ENCODE measurements around the gene GGT6. TPM values are rescaled to one million over a fixed set of nuclear protein-coding genes. Genes with fewer than 3 reads are reported as not detected.
A peak's percentile ranks its signal among the peaks of the same experiment; 100 is the strongest.
"Not testable (repeated sequence)": the region's sequence is repeated elsewhere in the genome, so short reads cannot be mapped to it uniquely, and the experiment has no call there.

GGT6 gene
- polyA plus RNA-seq, 10 donors, result 0.10 to 2.1 (median 0.15) TPM; not detected in 1

DNA sequence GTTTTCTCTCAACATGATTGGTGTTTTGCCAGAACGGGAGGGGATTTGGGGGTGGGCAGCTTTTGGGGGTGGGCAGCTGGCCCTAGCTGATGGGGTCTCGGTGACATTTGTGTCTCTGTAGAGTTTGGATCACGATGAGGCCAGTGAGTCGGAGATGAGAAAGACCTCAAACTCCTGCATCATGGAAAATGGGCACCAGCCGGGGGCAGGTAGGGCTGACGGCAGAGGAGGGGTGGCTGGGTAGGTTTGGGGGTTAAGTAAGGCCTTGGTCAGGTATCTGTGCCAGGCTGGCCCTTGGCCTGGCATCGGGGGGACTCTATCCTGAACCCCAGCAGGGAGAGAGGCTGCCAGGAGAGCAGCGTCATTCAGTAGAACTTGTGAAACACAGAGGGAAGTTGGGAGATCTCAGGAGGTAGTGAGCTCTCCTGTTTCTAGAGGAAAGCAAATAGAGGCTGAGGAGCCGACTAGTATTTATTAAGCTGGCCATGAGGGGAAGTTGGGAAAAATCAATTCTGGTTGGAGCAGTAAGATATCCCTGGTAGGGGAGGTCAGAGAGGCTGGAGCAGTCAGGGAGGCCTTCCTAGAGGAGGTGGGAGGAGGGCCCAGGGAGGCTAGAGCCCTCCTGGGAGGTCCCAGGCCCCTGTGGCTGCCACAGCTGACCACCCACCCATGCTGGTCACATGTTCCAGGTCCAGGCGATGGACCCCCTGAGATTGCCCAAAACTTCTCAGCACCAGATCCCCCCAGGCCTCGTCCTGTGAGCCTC, 32.0 kb upstream of the GGT6 start:
- DNase-seq, result no peak

DNA sequence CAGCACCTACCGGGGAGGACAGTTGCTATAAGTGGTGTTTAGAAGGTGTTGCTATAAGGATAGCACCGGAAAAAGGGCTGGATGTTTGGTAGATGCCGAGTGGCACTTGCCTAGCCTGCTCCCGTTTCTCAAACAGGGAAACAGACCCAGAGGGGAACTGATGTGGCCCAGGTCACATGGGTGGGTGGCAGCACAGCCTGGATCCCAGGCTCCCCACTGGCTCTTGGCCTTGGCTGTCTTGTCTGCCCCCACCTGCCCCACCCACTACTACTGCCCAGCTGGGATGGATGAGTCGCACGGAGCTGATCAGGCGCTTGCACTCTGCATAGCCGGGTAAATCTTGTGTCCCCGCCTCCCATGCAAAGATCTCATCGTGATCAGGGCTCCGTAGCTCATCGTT, 31.2 kb upstream of the GGT6 start:
- no peak for DNase-seq

DNA sequence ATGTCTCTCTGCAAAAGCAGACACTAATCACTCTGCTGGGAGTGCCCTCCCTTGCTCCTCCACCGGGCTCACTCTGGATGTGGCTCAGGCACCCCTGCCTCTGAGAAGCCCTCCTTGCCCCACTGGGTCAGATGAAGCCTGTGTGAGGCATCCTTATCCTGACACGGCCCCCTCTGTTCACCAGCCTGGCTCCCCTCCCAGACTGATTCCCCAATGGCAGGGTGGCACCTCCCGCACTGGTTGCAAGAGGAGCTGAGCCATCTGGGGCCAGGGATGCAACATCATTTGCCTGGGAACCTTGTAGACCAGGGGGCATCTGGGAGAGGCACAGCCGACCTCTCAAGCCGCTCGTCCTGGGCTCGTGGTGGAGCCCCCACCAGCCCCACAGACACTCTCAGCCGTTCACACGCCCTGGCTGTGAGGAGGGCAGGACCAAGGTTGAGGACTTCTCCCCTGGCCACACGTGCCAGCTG, 30.6 kb upstream of the GGT6 start:
- DNase-seq, result no peak

DNA sequence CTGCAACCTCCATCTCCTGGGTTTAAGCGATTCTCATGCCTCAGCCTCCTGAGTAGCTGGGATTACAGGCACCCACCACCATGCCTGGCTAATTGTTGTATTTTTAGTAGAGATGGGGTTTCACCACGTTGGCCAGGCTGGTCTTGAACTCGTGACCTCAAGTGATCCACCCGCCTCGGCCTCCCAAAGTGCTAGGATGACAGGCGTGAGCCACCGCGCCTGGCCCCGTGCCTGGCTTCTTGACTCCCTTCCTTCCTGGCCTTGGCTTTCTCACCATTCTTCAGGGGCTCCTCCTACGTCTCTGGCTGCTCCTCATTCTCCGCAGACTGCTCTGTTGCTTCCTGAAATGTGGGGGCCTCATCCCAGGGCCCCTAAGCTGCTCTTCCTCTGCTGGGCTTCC, 29.7 kb upstream of the GGT6 start:
- DNase-seq, result not testable (repeated sequence)

DNA sequence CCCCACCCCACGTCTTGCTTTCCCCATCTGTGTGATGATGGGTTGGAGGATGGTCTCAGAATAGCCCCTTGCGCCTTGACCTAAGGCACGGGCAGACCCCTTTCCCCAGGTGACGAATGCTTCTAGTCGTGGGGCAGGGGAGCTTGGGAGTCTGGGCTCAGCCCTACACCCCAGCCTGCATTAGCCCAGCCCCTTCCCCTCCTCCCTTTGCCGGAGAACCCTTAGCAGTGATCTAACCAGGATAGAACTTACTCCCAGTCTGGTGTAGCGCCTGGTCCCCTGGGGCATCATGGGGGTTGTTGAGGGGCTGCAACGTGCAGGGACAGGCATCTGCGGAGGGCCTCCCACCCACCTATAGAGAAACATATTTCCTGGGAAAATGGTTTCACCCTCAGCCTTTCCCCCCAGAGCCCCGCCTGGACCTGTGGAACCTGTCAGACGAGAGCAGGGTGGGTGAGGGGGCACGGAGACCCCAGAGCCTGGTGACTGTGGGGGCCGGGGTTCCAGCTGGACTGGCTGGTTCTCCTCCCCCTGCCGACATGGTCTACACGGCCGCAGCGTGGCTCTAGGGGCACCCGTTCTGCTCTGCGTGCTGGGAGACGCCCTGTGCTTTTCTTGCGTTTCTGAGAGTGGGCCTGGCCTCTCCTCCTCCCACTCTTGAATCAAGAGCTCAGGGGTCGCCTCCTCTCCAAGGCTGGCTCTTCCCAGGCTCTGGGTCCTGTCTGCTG, 28.7 kb upstream of the GGT6 start:
- DNase-seq, result no peak

DNA sequence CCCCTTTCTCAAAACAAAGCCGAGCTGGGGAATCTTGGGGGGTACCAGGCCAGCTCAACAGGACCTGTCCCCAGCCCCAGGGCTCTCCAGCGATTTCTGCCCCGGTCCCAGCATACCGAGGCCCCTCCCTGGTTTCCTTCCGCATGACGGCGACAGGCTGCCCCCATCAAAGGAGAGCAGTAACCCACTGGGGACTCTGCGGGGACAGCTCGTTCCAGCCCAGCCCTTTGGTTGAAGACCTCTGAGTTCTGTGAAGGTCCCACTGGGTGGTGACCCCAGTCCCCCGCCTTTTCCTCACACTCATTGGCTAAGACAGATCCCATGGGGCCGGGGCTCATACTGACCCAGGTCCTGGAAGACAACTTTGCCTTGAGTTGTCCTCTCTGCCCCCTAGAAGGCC, 28.0 kb upstream of the GGT6 start:
- no peak for DNase-seq

DNA sequence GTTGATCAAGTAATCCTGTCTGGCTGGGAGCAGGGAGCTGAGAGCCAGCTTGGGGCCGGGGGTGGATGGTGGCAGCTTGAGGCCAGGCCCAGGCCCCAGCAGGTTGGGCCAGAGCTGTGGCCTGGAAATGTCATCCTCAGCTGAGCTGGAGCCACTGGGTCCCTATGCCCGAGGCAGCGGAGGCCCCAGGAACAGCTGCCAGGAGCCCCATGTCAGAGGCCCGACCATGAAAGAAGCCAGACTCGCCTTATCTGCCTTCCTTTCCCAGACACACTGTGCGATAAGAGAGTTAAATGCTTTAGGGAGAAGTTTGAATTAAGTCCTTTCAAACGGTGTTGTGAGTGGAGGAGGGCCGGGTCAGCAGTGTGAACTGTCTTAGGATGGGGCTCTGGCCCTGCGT, 27.4 kb upstream of the GGT6 start:
- no peak for DNase-seq

DNA sequence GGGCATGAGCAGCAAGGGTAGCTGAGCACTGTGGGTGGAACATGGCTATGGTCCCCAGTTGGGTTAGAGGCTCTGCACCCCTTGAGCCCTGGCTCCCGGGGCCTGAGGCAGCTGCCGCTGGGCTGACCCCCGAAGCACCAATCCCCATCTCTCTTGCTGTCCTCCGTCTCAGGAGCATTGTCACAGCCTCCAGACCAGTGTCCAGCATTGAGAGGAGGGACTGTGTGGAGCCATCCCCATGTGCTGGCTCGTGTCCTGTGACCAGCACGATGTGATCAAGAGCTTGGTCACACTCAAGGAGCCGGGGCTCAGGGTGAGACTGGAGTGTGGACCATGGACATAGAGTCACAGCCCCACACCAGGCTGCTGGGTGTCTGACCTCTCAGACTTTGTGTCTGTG, 26.8 kb upstream of the GGT6 start:
- no peak for DNase-seq

DNA sequence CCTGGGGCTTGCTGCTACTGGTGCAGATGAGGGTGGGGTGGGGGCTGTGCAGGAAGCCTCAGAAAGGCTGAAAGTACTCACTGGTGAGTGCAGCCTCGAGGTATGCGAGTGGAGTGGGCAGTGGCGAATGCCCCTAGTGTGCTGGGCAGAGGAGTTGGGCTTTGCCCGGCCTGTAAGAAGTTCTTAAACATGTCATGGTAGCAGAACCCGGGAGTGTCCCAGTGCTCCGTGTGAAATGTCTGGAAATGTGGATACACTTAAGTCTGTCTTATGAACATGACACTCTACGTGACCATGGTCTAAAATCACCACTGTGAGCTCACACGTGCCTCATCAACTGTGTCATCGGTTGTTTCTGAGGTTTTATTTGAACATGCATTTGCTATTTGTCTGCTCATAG, 25.7 kb upstream of the GGT6 start:
- DNase-seq, result no peak

DNA sequence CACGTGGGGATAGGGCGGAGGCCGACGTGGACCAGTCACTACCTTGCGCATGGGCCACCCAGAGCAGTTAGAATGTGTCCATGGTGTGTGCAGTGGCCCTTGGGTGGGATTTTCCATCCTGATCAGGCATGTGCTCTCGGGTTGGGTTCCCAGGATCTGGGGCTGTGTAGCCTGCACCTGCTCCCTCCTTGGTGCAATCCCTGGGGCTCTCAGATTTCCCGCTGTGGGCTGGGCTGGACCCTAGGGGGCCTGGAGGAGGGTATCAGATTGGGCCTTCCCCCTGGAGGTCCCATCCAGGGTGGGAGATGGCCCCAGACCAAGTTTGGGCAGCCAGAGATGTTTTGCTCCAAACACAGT, 25.2 kb upstream of the GGT6 start:
- no peak for DNase-seq

DNA sequence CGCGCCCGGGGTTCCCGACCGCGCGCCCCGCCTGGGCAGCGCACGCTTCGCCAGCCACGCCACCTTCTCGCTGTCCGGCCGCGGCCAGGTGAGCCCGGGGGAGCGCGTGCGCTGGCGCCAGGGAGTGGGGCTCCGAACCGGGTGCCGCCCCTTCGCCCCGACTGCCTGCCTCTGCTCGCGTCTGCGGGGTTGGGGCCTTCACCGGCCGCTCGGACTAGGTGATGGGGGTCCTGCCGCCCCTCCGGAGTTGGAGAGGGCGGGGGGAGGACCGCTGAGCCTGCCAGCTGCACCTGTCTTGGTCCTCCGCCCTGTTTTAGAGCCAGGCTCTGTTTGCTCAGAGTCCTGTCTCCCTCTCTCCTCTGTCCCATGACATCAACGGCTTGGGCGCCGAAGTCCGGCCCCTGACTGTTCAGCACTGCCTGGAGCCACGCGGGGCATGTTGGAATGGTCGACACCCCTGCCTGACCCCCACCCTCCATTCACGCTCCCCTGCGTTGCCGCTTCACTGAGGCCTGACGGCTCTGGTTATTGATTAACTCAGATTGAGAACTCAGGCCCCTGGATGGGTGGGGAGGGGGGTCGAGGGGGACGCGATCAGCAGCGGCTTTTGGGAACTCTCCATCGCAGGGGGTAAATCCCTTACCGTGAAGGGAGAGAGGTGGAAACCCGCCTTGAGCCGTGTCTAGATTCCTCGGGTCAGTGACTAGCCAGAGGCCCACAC, 24.7 kb upstream of the GGT6 start:
- no peak for DNase-seq

DNA sequence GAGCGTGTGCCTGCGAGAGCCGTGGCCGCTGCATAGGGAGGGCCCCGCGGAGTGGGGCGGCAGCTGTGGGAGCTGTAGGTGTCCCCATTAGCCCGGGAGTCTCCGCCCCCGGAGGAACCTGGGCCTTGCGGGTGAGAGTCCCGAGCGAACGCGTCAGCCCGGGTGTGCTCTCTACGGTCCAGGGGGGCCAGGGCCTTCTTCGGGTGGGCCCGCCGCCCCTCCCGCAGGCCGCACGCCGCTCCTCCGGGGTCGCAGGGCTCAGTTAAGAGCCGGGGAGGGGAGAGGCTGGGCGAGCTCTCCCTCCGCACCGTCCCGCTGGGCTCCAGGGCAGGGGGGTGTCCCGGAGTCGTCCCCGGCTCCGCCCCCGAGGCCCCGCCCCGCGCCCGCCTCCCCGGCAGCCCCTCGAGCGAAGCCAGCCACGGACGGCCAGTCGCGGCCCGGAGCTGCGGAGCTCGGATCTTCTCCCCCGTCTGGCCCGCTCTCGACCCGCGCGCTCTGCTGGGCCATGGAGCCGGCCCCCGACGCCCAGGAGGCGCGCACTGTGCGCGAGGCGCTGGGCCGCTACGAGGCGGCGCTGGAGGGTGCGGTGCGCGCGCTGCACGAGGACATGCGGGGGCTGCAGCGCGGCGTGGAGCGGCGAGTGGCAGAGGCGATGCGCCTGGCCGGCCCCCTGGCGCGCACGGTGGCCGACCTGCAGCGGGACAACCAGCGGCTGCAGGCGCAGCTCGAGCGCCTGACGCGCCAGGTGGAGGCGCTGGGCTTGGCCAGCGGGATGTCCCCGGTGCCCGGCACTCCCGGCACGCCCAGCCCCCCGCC, 23.9 kb upstream of the GGT6 start, which contains the start of gene SMTNL2:
TSS of gene SMTNL2 (plus strand) at position 429 of the 816 bp plus-strand sequence. CDS start at position 506, 77 bp downstream.
- DNase-seq, result peak in 1 of 3 donors; percentile 79

DNA sequence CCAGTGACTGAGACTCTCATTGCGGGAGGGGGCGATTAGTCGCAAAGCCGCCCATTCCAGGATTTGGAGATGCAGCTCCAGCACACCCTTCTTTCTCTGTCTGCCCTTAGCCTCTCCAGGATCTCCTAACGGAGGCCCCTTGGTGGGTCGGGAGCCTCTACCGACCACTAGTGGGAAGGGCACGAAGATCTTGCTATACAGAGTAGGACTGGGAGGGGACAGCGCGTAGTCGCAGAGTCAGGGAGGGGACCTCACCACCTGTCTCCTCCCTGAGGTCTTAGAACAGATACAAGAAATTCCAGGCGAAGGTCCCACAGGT, 23.4 kb upstream of the GGT6 start:
- peak in 1 of 3 donors; percentile 65 for DNase-seq

DNA sequence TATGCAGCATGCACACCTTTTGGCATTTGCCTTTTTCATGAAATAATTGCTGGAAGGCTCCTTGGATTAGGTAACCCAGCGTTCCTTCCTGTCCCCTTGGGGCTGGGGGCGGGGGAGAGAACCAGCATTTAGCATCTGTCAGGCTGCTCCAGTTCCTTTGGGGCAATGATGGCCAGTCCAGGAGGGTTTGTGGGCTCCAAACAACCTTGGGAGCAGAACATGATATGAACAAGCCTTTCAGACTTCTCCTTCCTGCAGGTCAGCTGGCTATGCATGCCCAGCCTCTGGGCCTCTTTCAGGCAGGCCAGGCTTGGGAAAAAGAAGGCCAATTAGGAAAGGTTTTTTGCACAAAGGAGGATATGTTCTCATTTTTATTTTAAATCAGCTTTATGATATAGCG, 22.8 kb upstream of the GGT6 start:
- no peak for DNase-seq

DNA sequence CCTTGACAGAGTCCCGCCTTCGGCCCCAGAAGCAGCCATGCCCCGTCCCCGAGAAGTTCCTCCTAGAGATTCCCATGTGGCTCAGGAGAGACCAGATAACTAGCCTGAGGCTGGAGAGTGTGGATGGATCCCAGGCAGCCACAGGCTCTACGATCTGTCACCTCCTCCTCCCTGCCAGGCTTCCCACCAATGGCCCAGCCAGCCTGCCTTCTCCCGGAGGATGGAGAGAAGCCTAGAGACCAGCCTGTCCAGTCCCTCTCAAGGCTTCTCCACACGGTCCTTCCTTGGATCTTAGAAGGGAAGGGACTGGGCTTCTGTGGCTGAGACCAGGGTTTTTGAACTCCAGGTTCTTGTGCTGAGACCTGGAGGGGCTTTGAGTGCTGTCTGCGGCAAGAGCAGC, 22.3 kb upstream of the GGT6 start:
- no peak for DNase-seq

DNA sequence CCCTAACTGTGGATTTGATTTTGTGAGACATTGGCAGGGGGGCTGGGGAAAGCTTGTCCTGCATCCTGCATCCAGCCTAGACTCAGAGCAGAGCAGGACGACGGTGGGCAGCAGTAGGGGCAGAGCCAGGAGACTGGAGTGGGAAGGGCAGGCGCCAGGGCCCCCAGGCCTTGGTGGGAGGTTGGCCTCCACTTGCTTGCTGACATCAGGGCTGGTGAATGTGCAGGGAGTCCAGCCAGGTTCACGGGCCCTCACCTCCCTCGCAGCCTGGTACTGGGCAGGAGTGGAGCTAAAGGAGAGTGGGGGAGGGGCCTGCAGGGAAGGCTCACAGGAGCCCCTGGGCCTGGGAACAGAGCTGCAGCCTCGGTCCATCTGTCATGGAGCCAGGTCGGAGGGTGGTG, 21.7 kb upstream of the GGT6 start:
- DNase-seq, result no peak

DNA sequence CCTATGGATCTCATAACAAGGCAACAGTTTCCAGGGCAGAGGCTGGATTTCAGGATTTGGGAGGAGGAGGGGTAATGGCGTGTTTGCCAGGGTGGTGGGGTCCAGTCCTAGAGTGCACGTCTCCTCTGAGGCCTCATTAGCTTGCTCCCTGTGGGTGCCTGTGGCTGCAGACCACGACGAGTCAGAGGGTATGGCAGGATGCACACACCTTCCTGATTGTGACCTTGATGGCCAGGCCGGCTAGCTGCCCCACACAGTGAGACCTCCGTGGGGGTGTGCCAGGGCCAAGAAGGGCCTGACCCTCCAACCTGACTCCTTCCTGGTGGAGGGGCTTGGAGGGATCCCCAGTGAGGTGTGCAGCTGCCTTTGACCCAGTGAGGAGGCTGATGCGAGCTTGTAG, 19.9 kb upstream of the GGT6 start:
- no peak for DNase-seq

DNA sequence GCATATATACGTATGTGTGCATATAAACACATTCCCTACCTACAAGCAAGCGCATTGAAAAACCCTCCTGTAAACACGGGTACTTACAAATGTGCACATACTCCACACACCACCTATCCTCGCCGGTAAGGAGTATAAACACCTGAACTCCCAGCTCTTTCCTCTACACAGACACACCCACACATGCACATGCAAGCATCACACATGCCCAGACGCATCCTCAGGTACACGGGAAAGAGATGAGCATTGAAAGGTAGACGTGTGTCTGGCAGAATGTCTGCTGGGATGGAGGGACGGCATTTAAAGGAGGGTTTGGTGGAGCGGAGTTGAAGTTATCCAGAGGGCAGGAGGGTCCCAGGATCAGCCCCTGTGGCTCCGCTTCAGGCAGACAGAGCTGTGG, 19.3 kb upstream of the GGT6 start:
- DNase-seq, result no peak

DNA sequence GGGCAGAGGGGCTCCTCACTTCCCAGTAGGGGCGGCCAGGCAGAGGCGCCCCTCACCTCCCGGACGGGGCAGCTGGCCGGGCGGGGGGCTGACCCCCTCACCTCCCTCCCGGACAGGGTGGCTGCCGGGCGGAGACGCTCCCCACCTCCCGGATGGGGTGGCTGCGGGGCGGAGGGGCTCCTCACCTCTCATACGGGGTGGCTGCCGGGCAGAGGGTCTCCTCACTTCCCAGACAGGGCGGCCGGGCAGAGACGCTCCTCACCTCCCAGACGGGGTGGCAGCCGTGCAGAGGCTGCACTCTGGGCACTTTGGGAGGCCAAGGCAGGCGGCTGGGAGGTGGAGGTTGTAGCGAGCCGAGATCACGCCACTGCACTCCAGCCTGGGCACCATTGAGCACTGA, 18.0 kb upstream of the GGT6 start:
- not testable (repeated sequence) for DNase-seq

DNA sequence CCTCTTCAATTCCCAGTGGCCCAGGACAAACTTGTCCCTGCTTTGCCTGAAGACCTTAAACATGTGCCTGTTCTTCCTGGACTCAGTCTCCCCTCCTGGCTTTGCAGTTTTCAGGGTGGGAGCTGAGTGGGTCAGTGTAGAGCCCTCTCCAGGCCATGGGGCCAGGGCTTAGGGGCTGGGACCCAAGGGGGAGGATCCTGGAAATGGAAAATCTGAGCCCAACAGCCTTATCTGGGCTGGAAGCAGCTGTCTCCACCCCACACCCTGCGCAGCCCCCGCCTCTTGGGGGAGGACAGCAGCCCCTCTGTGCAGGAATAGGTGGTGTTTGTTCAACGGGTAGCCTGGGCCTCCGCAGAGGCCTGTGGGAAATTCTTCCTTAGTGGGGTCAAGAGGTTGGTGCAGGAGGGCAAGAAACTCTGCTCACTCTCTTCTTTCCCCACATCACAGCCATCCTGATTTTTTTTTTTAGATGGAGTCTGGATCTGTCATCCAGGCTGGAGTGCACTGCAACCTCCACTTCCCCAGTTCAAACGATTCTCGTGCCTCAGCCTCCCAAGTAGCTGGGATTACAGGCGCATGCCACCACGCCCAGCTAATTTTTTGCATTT, 17.1 kb upstream of the GGT6 start:
- DNase-seq, result no peak

DNA sequence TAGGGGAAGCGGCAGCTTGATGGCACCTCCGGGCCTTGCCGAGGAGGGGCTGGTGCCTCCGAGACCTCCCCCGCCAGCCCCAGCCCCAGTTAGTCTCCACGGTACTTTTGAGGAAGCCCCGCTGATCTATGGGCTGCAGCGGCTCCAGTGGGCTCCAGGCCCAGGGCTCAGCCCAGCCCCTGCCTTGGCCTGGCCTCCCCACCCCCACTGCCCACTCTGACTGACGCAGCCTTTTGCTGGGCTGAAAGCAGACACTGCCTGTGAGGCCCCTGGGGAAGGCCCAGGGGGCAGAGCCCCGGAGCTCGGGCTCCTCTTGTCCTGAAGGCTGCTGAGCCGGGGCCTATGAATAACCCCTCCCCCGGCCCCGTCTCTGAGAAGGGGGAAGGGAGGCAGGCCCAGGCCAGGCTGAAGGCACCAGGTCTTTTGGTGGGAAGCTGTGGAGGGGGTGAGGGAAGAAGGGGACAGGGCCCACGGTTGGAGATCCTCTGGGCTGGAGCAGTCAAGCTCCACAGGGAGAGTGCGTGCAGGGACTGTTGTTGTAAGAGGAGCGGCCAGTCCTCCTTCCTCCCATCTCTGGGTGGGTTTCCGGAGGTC, 16.4 kb upstream of the GGT6 start:
- DNase-seq, result no peak

Measured in muscle of back (tissue), 11 donors.